ENCODE measurements around the gene MAPK8IP1.

MAPK8IP1 gene

GRCh38 chr11:45926001-45926401 is 40.5 kb downstream of the MAPK8IP1 start:
- DNase-seq (ENCODE audit: low read depth, low spot score): peak; percentile 73

GRCh38 chr11:45926536-45927331 is 41.3 kb downstream of the MAPK8IP1 start:
- DNase-seq (ENCODE audit: low read depth, low spot score): no peak

DNA sequence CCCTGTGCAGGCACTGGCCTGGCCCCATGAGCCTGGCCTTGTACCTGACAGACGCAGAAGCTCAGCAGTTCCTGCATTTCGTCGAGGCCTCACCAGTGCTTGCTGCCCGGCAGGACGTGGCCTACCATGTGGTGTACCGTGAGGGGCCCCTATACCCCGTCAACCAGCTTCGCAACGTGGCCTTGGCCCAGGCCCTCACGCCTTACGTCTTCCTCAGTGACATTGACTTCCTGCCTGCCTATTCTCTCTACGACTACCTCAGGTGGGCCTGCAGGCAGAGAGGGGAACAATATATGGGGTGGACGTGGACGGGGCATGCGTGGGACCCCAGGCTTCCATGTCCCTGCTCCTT is 41.9 kb downstream of the MAPK8IP1 start:
- no peak for DNase-seq (ENCODE audit: low read depth, low spot score)

GRCh38 chr11:45927684-45928413 is 42.4 kb downstream of the MAPK8IP1 start:
- no peak for DNase-seq (ENCODE audit: low read depth, low spot score)

GRCh38 chr11:45928535-45929215 is 43.2 kb downstream of the MAPK8IP1 start:
- peak; percentile 83 for DNase-seq (ENCODE audit: low read depth, low spot score)

DNA sequence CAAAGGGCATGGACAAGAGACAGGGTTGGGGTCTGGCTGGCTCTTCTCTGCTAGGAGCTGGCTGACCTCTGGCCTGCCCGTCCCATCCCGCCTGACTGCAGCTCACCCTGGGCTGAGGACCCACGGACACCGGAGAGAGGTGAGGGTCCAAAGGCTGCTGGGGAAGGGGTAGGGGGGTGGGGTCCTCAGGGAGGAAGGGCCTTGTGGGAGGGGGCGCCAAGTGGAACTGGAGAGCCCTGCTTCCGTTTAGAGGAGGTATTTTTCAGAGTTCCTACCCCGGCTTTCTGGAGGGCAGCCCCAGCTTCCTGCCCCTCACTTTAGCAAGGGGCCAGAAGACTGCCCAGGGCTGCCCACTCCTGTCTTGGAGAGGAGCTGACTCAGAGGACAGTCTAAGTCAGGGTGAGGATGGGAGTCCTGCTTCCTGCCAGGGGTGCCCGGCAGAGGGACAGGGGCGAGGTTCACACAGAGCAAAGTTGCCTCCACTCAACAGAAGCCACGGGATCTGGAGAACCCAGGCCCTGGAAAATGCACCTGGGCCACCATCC is 44.1 kb downstream of the MAPK8IP1 start:
- DNase-seq (ENCODE audit: low read depth, low spot score): no peak

DNA sequence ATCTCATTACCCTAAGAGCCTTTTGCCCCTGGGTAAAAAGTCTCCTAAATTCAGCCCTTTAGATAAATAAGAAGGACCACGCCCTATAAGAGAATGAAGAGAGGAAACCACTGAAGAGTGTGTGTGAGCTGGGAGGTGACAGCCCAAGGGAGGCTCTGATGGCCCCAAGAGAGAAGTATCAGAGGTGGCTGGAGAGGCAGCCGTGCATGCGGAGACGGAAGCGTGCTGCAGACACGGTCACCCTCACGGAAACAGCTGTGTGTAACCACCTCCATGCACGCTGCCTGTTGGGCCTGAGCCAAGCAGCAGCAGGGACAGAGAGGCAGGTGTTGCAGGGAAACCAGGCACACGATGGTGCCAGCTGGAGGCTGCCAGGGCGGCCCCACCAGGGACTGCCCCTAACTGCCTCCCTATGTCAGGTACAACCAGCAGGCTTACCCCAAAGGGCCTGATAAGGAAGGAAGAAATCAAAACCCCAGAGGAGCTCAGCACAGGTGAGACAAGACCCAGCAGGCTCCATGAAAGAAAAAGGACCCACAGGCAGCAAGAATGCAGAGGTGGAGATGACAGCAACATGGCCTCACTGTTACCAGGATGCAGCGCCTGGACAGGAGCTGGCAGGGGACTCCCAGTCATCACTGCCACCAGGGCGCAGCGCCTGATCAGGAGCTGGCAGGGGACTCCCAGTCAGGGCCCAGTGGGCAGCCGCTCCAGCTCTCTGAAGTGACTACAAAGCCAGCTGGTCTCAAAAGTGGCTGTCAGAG is 44.8 kb downstream of the MAPK8IP1 start:
- no peak for DNase-seq (ENCODE audit: low read depth, low spot score)

DNA sequence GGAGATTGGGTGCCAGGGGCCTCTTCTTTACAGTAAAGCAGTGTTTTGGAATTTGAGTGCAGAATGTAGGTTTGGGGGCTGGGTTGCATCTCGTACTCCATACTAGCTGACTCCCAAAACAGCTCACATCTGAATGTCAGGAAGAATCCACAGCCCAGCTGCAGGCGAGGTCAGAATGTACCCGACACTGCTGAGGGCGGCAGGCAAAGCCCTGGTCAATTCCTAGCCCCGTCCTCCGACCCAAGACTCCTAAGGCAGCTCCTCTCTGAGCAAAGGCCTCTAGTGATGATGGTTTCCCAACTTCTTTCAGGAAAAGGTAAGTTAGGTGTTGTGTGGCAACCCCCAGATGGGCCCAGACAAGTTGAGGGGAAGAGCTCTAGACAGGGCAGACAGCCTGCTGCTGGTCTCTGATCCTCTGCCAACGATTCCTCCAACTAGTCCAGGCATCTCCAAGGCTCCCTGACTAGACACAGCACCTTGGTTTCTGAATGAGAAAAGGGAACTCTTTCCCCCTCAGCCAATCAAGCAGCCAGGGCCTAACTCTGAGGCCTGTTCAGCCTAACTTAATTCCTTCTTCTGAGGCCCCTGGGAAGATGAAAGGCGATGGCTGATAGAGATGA is 45.6 kb downstream of the MAPK8IP1 start:
- no peak for DNase-seq (ENCODE audit: low read depth, low spot score)

DNA sequence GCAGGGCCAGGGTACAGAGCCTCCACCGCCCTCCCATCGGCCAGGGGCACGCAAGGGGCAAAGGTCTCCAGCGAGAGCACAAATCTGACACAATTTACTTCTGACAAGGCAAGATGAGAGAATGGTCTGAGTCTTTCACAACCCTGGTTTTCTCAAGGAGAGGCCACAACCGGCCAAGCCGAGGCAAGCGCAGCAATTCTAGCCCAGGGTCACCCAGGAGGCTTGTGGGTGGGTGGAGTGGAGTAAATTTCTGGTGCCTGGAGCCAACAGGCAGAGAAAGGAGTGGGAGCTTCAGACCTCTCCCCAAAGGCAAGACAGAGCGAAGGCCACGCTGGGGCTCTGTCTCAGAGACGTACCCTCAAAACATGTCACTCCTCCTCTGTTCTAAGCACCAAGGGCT is 46.3 kb downstream of the MAPK8IP1 start:
- no peak for DNase-seq (ENCODE audit: low read depth, low spot score)

GRCh38 chr11:45932217-45932616 is 46.8 kb downstream of the MAPK8IP1 start:
- no peak for DNase-seq (ENCODE audit: low read depth, low spot score)

DNA sequence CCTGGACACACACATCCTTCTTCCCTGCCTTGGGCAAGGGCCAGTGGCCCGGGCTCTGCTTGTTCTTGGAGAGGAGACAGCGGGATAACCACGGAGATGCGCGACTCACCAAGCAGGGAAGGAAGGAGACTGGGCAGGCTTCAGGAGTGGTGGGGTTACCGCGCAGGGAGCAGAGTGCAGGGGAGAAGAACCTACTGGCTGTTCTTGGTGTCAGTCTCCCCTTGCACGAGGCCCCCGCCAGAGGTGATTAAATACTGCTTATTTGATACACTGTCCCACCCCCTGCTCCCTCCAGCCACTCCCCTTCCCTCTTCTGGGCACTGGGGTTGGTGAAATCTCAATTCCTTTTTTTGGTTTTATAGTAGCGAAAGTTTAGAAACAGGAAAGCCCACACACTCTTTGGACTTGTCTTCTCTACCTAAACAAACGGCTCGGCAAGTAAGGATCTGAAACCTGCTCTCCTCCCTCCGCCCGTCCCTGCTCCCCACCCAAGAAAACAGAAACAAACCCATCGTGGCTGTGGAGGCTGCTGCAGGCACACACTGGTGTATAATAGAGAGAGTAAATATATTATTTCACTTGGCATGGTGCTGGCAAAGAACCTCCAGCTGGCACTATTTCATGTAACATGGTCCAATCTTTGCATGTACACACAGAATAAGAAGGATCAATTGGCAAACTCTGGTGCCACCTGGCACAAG is 47.8 kb downstream of the MAPK8IP1 start:
- DNase-seq (ENCODE audit: low read depth, low spot score): no peak

DNA sequence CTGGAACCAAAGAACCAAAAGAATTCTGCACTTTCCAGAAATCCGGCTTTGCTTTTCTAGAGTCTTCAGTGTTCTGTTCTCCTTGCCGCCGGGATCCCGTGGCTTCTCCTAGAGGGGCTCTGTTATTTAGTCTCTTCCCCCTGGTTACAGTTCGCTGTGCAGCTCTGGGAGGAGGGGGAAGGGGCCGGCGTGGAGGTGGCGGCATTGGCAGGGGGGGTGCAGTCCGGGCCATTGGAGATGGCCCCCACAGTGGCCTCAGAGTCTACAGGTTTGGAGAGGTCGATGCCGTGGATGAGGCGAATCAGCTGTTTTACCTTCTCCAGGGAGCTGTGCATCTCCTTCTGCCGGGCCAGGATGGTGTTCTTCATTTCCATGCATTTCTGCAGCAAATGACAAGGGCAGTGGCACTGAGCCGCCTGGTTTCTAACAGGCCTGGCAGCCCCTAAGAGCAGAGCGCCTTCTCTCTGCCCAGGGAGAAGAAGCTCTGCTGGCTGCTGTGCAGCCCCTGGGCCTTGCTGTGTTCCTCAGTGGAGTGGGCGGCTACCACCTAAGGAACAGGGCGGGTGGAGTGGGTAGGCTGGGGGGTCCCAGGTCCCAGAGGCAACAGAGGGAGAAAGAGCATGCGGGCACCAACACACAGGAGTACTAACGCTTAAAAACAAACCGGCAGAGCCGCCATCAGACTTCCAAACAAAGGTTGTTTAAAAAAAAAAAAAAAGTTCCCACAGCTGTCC is 48.6 kb downstream of the MAPK8IP1 start:
- DNase-seq (ENCODE audit: low read depth, low spot score): no peak

DNA sequence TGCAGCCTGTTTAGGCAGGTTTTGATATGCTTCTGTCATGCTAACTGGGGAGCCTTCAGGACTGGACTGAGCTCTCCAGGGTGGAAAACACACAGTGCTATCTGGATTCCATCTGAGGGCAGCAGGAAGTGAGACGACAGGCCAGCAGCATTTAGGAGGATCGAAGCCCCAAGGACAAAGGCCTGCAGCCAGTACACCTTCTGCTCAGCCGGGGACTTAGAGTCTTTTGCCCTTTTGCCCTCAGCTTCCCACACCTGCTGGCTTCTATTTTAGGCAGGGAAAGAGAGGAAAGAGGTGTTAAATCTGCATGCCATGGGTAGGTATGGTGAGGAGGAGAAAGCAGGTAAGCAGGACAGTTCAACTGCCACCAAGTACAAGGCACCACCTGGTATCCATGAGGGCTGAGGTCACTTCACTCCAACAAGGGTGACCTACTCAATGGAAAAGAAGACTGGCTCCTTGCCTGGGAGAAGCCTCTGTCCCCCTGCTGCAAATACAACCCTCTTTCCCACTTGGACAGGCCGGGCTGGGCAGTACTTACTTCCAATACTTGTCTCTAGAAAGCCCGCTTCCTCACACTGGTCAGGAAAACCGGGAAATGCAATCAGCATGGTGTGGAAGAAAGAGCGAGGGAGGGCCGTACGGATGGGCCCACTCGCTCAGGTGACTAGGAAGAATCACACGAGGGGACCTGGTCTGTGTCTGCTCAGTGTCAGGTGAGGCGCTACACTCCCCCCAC is 49.3 kb downstream of the MAPK8IP1 start:
- peak; percentile 78 for DNase-seq (ENCODE audit: low read depth, low spot score)

- DNase-seq (ENCODE audit: low read depth, low spot score): no peak
Measured at GRCh38 chr11:45935349-45936064, 50.1 kb downstream of the MAPK8IP1 start.

DNA sequence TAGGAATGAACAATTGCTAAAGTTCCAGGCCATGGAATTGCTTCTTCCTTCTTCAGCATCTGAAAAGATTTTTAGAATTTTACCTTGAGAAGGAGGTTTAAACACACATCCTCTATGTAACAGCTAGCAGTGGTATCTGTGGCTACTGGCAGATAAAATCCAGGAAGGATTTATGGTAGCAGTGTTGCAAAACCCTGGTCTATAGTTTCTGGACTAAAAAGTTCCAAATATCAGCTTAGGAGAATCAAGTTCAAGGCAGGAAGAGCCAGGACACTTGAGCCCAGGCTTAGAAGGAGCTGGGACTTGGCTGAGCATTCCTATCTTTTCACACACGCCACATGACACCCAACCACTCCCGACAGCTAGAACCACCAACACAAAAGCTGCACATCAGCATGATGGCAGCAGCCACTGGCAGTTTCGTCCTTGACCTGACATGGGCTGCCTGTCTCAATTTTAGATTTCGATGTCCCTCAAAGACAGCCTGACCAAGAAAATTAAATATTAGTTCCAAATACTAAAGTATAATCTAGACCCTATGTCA is 51.1 kb downstream of the MAPK8IP1 start:
- DNase-seq (ENCODE audit: low read depth, low spot score): no peak

- no peak for DNase-seq (ENCODE audit: low read depth, low spot score)
Measured at GRCh38 chr11:45937916-45938315, 52.5 kb downstream of the MAPK8IP1 start.

GRCh38 chr11:45939836-45940235 is 54.4 kb downstream of the MAPK8IP1 start:
- DNase-seq (ENCODE audit: low read depth, low spot score): no peak

DNA sequence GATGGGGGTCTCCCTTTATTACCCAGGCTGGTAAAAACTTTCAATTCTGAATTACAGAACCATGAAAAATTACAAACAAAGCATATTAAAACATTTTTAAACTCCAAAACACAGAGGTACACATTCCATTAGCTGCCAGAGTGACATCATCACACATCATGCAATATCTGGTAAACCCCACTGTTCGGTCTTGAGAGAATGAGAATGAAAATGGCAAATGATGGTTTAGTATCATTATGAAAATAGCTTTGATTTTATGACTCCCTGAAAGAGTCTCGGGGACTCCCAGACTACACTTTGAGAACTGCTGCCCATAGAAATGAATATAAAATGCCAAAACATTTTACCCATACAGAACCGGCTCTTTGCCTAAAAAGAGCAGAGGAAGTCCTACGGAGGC is 55.8 kb downstream of the MAPK8IP1 start:
- no peak for DNase-seq (ENCODE audit: low read depth, low spot score)

All from ELF-1 (cell line).